HCT116 (cell line): ENCODE measurements around the gene LRAT. TPM values are rescaled to one million over a fixed set of nuclear protein-coding genes. Genes with fewer than 3 reads are reported as not detected.
A peak's percentile ranks its signal among the peaks of the same experiment; 100 is the strongest.

ENCODE experiments used
- ATAC-seq: fragments of 200-7000 bp; cut with Tn5 transposase; 2 replicates; pipeline ENCODE4 v1.9.1; 2020; ENCODE audit warnings: mild to moderate bottlenecking, moderate library complexity
- BruUV-seq: library from RNA; stranded (reverse); fragments of 400-500 nt; replicated peaks from 2 replicates; lab custom pipeline; 2021; lab: Mats Ljungman, UMichigan
- CTCF ChIA-PET: fragments of 300-600 bp; sonication (Branson Sonifier 250); formaldehyde crosslinking; loops from one replicate; lab custom pipeline; 2021; ENCODE audit warnings: antibody characterized with exemption; lab: Charles Lee
- POLR2A ChIA-PET: fragments of 300-600, 350-600 bp; sonication (Branson Sonifier 250); formaldehyde crosslinking; loops from one replicate; lab custom pipeline; 2021; ENCODE audit warnings: antibody characterized with exemption; lab: Charles Lee
- RAD21 ChIA-PET, 2 experiments: fragments of 300-600 bp; sonication (Branson Sonifier 250); formaldehyde crosslinking; loops; one replicate each; lab custom pipeline; 2023; ENCODE audit warnings: low total read pairs in 2 of 2; ENCODE audit not compliant: uncharacterized antibody in 2 of 2, unreplicated experiment in 2 of 2, low non-redundant PET in 1 of 2; lab: Charles Lee
- DNase-seq: peaks from one replicate; pipeline ENCODE4 v3.0.0-alpha.2; 2010; ENCODE audit warnings: low read depth, low spot score
- H2AFZ ChIP-seq: fragments of 200-600 bp; shearing (Covaris generic), sonication (generic); 2 replicates; pipeline ENCODE4 v1.6.1; 2017; ENCODE audit warnings: low read depth, mixed run types, mixed read lengths, antibody characterized with exemption, low read length; ENCODE audit not compliant: poor library complexity, severe bottlenecking
- H3K27ac ChIP-seq: 2 replicates; pipeline ENCODE4 v1.5.1; 2012; ENCODE audit warnings: low read depth, low read length
- H3K27me3 ChIP-seq: fragments of 200-600 bp; sonication (generic); 2 replicates; pipeline ENCODE4 v1.6.1; 2016; ENCODE audit warnings: mixed run types, low read length, mixed read lengths; ENCODE audit not compliant: insufficient read depth
- H3K36me3 ChIP-seq, 2 experiments: fragments of 200-500 bp in 1 of 2; fragments of 200-600 bp in 1 of 2; sonication (Bioruptor generic) in 1 of 2; sonication (generic) in 1 of 2; 2 replicates each; pipeline versions ENCODE4 v1.5.1 to v1.6.1; 2014 to 2016; ENCODE audit warnings: low read length in 2 of 2, inconsistent platforms in 1 of 2, mixed read lengths in 1 of 2, mixed run types in 1 of 2; ENCODE audit not compliant: insufficient read depth in 2 of 2, control insufficient read depth in 1 of 2
- H3K4me1 ChIP-seq, 2 experiments: fragments of 200-600 bp in 1 of 2; sonication (generic) in 1 of 2; 2 replicates each; pipeline versions ENCODE4 v1.5.1 to v1.6.1; 2012 to 2017; ENCODE audit warnings: low read length in 2 of 2, inconsistent platforms in 1 of 2, mild to moderate bottlenecking in 1 of 2, mixed read lengths in 1 of 2, mixed run types in 1 of 2, moderate library complexity in 1 of 2; ENCODE audit not compliant: insufficient read depth in 2 of 2, control insufficient read depth in 1 of 2
- H3K4me2 ChIP-seq: fragments of 200-600 bp; sonication (generic); 2 replicates; pipeline ENCODE4 v1.6.1; 2017; ENCODE audit warnings: mixed run types, low read length, mixed read lengths
- H3K4me3 ChIP-seq, 2 experiments: fragments of 200-600 bp in 1 of 2; sonication (generic) in 1 of 2; replicated peaks in 1 of 2; 2 replicates each; pipeline ENCODE4 v1.5.1; 2011 to 2016; ENCODE audit warnings: low read length in 2 of 2, control low read depth in 1 of 2, low read depth in 1 of 2, mild to moderate bottlenecking in 1 of 2, mixed read lengths in 1 of 2, mixed run types in 1 of 2
- H3K79me2 ChIP-seq: fragments of 200-600 bp; sonication (generic); 2 replicates; pipeline ENCODE4 v1.6.1; 2017; ENCODE audit warnings: mild to moderate bottlenecking, mixed run types, low read length, moderate library complexity, mixed read lengths; ENCODE audit not compliant: insufficient read depth
- H3K9ac ChIP-seq: fragments of 200-600 bp; sonication (generic); 2 replicates; pipeline ENCODE4 v1.6.1; 2016; ENCODE audit warnings: low read length, mixed read lengths
- H3K9me2 ChIP-seq: fragments of 200-600 bp; sonication (generic), shearing (Covaris generic); 2 replicates; pipeline ENCODE4 v1.6.1; 2017; ENCODE audit warnings: mixed run types, mild to moderate bottlenecking, moderate library complexity; ENCODE audit not compliant: insufficient read depth
- H3K9me3 ChIP-seq, 2 experiments: fragments of 200-500 bp in 1 of 2; fragments of 200-600 bp in 1 of 2; sonication (Bioruptor generic) in 1 of 2; sonication (generic) in 1 of 2; 2 replicates each; pipeline ENCODE4 v1.6.1; 2014 to 2017; ENCODE audit warnings: low read length in 2 of 2, mixed read lengths in 2 of 2, inconsistent platforms in 1 of 2, low read depth in 1 of 2, mild to moderate bottlenecking in 1 of 2, mixed run types in 1 of 2, moderate library complexity in 1 of 2; ENCODE audit not compliant: control insufficient read depth in 1 of 2, insufficient read depth in 1 of 2
- H4K20me1 ChIP-seq: fragments of 200-600 bp; sonication (generic), shearing (Covaris generic); 2 replicates; pipeline ENCODE4 v1.6.1; 2017; ENCODE audit warnings: mixed run types, mild to moderate bottlenecking, moderate library complexity; ENCODE audit not compliant: insufficient read depth
- FOSL1 ChIP-seq: IDR thresholded peaks from 2 replicates; pipeline ENCODE4 v1.6.1; 2012; ENCODE audit warnings: low read depth
- POLR2A ChIP-seq: IDR thresholded peaks from 2 replicates; pipeline ENCODE4 v1.7.0; 2011; ENCODE audit warnings: borderline replicate concordance; ENCODE audit not compliant: insufficient read depth, insufficient read length; ENCODE audit errors: extremely low read depth
- SIN3A ChIP-seq: IDR thresholded peaks from 2 replicates; pipeline ENCODE4 v1.6.1; 2012; ENCODE audit warnings: low read depth
- SP1 ChIP-seq: IDR thresholded peaks from 2 replicates; pipeline ENCODE4 v1.6.1; 2012; ENCODE audit warnings: low read depth
- TCF7L2 ChIP-seq: IDR thresholded peaks from 2 replicates; pipeline ENCODE4 v1.7.0; 2011; ENCODE audit warnings: borderline replicate concordance, inconsistent platforms; ENCODE audit not compliant: insufficient read depth, insufficient read length; ENCODE audit errors: extremely low read depth
- YY1 ChIP-seq: IDR thresholded peaks from 2 replicates; pipeline ENCODE4 v1.6.1; 2011; ENCODE audit warnings: low read length, low read depth, moderate library complexity, mild to moderate bottlenecking; ENCODE audit not compliant: insufficient replicate concordance; ENCODE audit errors: extremely low read depth
- ZFX ChIP-seq: fragments of 450-650 bp; IDR thresholded peaks from 2 replicates; pipeline ENCODE4 v1.6.1; 2017
- ZNF274 ChIP-seq: fragments of 200-500 bp; sonication (Bioruptor generic); IDR thresholded peaks from 2 replicates; pipeline ENCODE4 v1.6.1; 2014; ENCODE audit warnings: mild to moderate bottlenecking, low read depth, low read length, inconsistent platforms
- intact Hi-C: fragments of 100-400 bp; cut with micrococcal nuclease; formaldehyde crosslinking; loops from 2 replicates; pipeline ENCODE4 v1.10.0; 2022
- total RNA-seq: library from RNA; stranded (reverse); gene quantifications from one replicate; pipeline ENCODE4 v1.2.1, GENCODE V29; 2021; ENCODE audit not compliant: unreplicated experiment
- TF ChIP-seq, protein P1 (sequence below), 3 experiments: fragments of 200-600 bp in 1 of 3; sonication (generic) in 1 of 3; IDR thresholded peaks in 2 of 3; conservative IDR thresholded peaks in 1 of 3; 2 replicates each; pipeline ENCODE4 v1.5.1; 2012 to 2017; ENCODE audit warnings: low read depth in 2 of 3, low read length in 2 of 3, antibody characterized with exemption in 1 of 3, borderline replicate concordance in 1 of 3, control low read depth in 1 of 3, mild to moderate bottlenecking in 1 of 3, mixed read lengths in 1 of 3, mixed run types in 1 of 3, moderate library complexity in 1 of 3; ENCODE audit not compliant: insufficient read depth in 1 of 3
- TF ChIP-seq, protein P2 (sequence below): IDR thresholded peaks from 2 replicates; pipeline ENCODE4 v1.6.1; 2011; ENCODE audit warnings: mild to moderate bottlenecking, low read length, moderate library complexity; ENCODE audit not compliant: insufficient replicate concordance; ENCODE audit errors: extremely low read depth

The LRAT gene
- total RNA-seq, 1 experiment from 2014 or later: 3.8 TPM

DNA sequence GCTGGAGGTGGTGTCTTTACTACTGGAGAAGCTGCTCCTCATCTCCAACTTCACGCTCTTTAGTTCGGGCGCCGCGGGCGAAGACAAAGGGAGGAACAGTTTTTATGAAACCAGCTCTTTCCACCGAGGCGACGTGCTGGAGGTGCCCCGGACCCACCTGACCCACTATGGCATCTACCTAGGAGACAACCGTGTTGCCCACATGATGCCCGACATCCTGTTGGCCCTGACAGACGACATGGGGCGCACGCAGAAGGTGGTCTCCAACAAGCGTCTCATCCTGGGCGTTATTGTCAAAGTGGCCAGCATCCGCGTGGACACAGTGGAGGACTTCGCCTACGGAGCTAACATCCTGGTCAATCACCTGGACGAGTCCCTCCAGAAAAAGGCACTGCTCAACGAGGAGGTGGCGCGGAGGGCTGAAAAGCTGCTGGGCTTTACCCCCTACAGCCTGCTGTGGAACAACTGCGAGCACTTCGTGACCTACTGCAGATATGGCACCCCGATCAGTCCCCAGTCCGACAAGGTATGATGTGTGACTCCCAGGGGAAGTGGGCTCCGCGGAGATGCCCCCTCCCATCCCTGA, 634 bp downstream of the LRAT start:
- Histone ChIP-seq H3K9ac (peak overlapping the region; percentile 55), H3K9me2 (no peaks in the 10 kb centered on the region), H3K4me3 (peak overlapping the region; percentile 65 to 68), H3K36me3 (no peaks in the 10 kb centered on the region), H3K4me2 (peak overlapping the region; percentile 88), H3K79me2 (no peaks in the 10 kb centered on the region), H3K4me1 (peaks cover 3 to 14% of the 10 kb centered on the region in 2 experiments; a peak in 3 of 4 replicates), H3K27me3 (no peaks in the 10 kb centered on the region), H2AFZ (peak overlapping the region; percentile 93), H4K20me1 (no peaks in the 10 kb centered on the region), H3K27ac (no peak overlapping the region), H3K9me3 (no peaks in the 10 kb centered on the region)
- intact Hi-C loops: no loop called here
- ChIA-PET POLR2A (interaction anchor here (0.9 to 1.5 kb wide), 6 partner anchors 8 to 194 kb away, joined by 3 to 8 read pairs (median 6); partner anchors contain the start of gene PLRG1), CTCF (interaction anchor here (0.6 to 1.7 kb wide), 5 partner anchors 9 to 192 kb away, joined by 3 to 10 read pairs (median 3); no protein-coding TSS in a partner anchor), RAD21 (interaction anchor here in 1 of 2 experiments (0.8 kb wide), 1 partner anchor 35 kb away, joined by 3 read pairs; no protein-coding TSS in a partner anchor)
- TF ChIP-seq YY1: no peak
- TF ChIP-seq TCF7L2: no peak
- no peak for TF ChIP-seq SP1
- no peak for TF ChIP-seq POLR2A
- TF ChIP-seq ZFX: no peak
- no peak for TF ChIP-seq FOSL1
- TF ChIP-seq, protein P1, sequence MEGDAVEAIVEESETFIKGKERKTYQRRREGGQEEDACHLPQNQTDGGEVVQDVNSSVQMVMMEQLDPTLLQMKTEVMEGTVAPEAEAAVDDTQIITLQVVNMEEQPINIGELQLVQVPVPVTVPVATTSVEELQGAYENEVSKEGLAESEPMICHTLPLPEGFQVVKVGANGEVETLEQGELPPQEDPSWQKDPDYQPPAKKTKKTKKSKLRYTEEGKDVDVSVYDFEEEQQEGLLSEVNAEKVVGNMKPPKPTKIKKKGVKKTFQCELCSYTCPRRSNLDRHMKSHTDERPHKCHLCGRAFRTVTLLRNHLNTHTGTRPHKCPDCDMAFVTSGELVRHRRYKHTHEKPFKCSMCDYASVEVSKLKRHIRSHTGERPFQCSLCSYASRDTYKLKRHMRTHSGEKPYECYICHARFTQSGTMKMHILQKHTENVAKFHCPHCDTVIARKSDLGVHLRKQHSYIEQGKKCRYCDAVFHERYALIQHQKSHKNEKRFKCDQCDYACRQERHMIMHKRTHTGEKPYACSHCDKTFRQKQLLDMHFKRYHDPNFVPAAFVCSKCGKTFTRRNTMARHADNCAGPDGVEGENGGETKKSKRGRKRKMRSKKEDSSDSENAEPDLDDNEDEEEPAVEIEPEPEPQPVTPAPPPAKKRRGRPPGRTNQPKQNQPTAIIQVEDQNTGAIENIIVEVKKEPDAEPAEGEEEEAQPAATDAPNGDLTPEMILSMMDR (IDR thresholded peaks at IDR 0.05 in 2 of 3, conservative IDR thresholded peaks at IDR 0.05 in 1 of 3; ENCODE audit: borderline replicate concordance in 1 of 3, insufficient read depth in 1 of 3, low read depth in 2 of 3, low read length in 2 of 3): no peak
- no peak for TF ChIP-seq SIN3A
- TF ChIP-seq, protein P2, sequence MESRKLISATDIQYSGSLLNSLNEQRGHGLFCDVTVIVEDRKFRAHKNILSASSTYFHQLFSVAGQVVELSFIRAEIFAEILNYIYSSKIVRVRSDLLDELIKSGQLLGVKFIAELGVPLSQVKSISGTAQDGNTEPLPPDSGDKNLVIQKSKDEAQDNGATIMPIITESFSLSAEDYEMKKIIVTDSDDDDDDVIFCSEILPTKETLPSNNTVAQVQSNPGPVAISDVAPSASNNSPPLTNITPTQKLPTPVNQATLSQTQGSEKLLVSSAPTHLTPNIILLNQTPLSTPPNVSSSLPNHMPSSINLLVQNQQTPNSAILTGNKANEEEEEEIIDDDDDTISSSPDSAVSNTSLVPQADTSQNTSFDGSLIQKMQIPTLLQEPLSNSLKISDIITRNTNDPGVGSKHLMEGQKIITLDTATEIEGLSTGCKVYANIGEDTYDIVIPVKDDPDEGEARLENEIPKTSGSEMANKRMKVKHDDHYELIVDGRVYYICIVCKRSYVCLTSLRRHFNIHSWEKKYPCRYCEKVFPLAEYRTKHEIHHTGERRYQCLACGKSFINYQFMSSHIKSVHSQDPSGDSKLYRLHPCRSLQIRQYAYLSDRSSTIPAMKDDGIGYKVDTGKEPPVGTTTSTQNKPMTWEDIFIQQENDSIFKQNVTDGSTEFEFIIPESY: no peak
- TF ChIP-seq ZNF274: no peak
- DNase-seq: no peak
- no TSS peak for BruUV-seq
- no peak for ATAC-seq
